Epithelial cell of proximal tubule (primary cell): Measurements from ENCODE around the gene ACAD10. TPM values are rescaled to one million over a fixed set of nuclear protein-coding genes. Genes with fewer than 3 reads are reported as not detected.
"Not testable (repeated sequence)": the region's sequence is repeated elsewhere in the genome, so short reads cannot be mapped to it uniquely, and the experiment has no call there.

Experiments used
- DNase-seq: peaks from one replicate; pipeline ENCODE4 v3.0.0-alpha.2; 2011; ENCODE audit warnings: low read depth
- H3K4me3 ChIP-seq: 2 replicates; pipeline ENCODE4 v1.5.1; 2011; ENCODE audit warnings: low read depth, mild to moderate bottlenecking, low read length
- CTCF ChIP-seq: conservative IDR thresholded peaks from 2 replicates; pipeline ENCODE4 v1.5.1; 2012; ENCODE audit warnings: low read depth, mild to moderate bottlenecking, low read length
- total RNA-seq: library from RNA; depleted of rRNA; stranded (reverse); fragments of >200 nt; gene quantifications from 2 replicates; pipeline ENCODE4 v1.2.3, GENCODE V29; 2015

Gene ACAD10
- total RNA-seq, 1 donor from 2014 or later, result 15.6 TPM

- TF ChIP-seq CTCF, result no peak
- DNase-seq, result no peak
- no peak overlapping the region for H3K4me3 ChIP-seq
Measured at GRCh38 chr12:111706145-111706544, 20.3 kb downstream of the ACAD10 start.

GRCh38 chr12:111715279-111715678, 29.4 kb downstream of the ACAD10 start:
- H3K4me3 ChIP-seq, result no peak overlapping the region
- no peak for TF ChIP-seq CTCF
- DNase-seq, result no peak

GRCh38 chr12:111719316-111719715, 33.5 kb downstream of the ACAD10 start:
- DNase-seq, H3K4me3 ChIP-seq: not testable (repeated sequence)

- H3K4me3 ChIP-seq, result no peak overlapping the region
- no peak for DNase-seq
- no peak for TF ChIP-seq CTCF
Measured at GRCh38 chr12:111720457-111720856, 34.6 kb downstream of the ACAD10 start.

- H3K4me3 ChIP-seq, DNase-seq: not testable (repeated sequence)
Measured at GRCh38 chr12:111723646-111724360, 38.0 kb downstream of the ACAD10 start.

GRCh38 chr12:111728795-111729194, 42.9 kb downstream of the ACAD10 start:
- DNase-seq, result no peak
- no peak for TF ChIP-seq CTCF
- H3K4me3 ChIP-seq, result no peak overlapping the region

- no peak for DNase-seq
- no peak for TF ChIP-seq CTCF
Measured at GRCh38 chr12:111730420-111730819, 44.6 kb downstream of the ACAD10 start.

GRCh38 chr12:111732786-111733185, 46.9 kb downstream of the ACAD10 start:
- no peak overlapping the region for H3K4me3 ChIP-seq
- DNase-seq, result no peak
- no peak for TF ChIP-seq CTCF

More at GRCh38 chr12:111730420-111730819, 44.6 kb downstream of the ACAD10 start:
- H3K4me3 ChIP-seq, result no peak overlapping the region
